NCI-H2081 (cell line): ENCODE data around the gene OPN1LW.
"Not testable (repeated sequence)": the region's sequence is repeated elsewhere in the genome, so short reads cannot be mapped to it uniquely, and the experiment has no call there.

ENCODE experiments used
- DNase-seq, 2 experiments: peaks; one replicate each; lab custom pipeline; 2025; lab: John Stamatoyannopoulos, UW

Gene OPN1LW

GRCh38 chrX:154135458-154136229 lies 8.4 kb upstream of the OPN1LW start:
- no peak for DNase-seq

GRCh38 chrX:154136627-154137161 lies 7.3 kb upstream of the OPN1LW start:
- peak; percentile 11 to 21 for DNase-seq

GRCh38 chrX:154138857-154139256 lies 5.2 kb upstream of the OPN1LW start:
- no peak for DNase-seq

GRCh38 chrX:154140206-154140605 lies 3.8 kb upstream of the OPN1LW start:
- DNase-seq: no peak

- DNase-seq: no peak
These were observed 3.3 kb upstream of the OPN1LW start for GRCh38 chrX:154140742-154141141.

- no peak for DNase-seq
These were observed 1.7 kb upstream of the OPN1LW start for GRCh38 chrX:154142386-154142785.

GRCh38 chrX:154142950-154143745 lies 895 bp upstream of the OPN1LW start:
- no peak for DNase-seq

GRCh38 chrX:154151030-154151429 lies 7.0 kb downstream of the OPN1LW start:
- DNase-seq: not testable (repeated sequence)

GRCh38 chrX:154156221-154156620 lies 12.2 kb downstream of the OPN1LW start:
- not testable (repeated sequence) for DNase-seq

- DNase-seq: not testable (repeated sequence)
These were observed 13.2 kb downstream of the OPN1LW start for GRCh38 chrX:154157207-154157606.

- not testable (repeated sequence) for DNase-seq
These were observed 15.3 kb downstream of the OPN1LW start for GRCh38 chrX:154159345-154159744.

- DNase-seq: not testable (repeated sequence)
These were observed 20.9 kb downstream of the OPN1LW start for GRCh38 chrX:154164902-154165301.

GRCh38 chrX:154168384-154168783 lies 24.3 kb downstream of the OPN1LW start:
- not testable (repeated sequence) for DNase-seq

- not testable (repeated sequence) for DNase-seq
These were observed 28.5 kb downstream of the OPN1LW start for GRCh38 chrX:154172535-154172943.

- DNase-seq: not testable (repeated sequence)
These were observed 30.3 kb downstream of the OPN1LW start for GRCh38 chrX:154174356-154174755.

GRCh38 chrX:154182296-154182695 lies 38.3 kb downstream of the OPN1LW start, which contains the start of gene OPN1MW:
Gene OPN1MW (plus strand): TSS chrX:154182596. CDS start chrX:154182678, 82 bp downstream.
- not testable (repeated sequence) for DNase-seq

- not testable (repeated sequence) for DNase-seq
These were observed 39.8 kb downstream of the OPN1LW start for GRCh38 chrX:154183794-154184193.

- not testable (repeated sequence) for DNase-seq
These were observed 48.8 kb downstream of the OPN1LW start for GRCh38 chrX:154192846-154193245.

- DNase-seq: not testable (repeated sequence)
These were observed 50.3 kb downstream of the OPN1LW start for GRCh38 chrX:154194316-154194715.

GRCh38 chrX:154196466-154196865 lies 52.4 kb downstream of the OPN1LW start:
- DNase-seq: not testable (repeated sequence)
